HT-29 (cell line): Measurements from ENCODE around the gene MDH1. TPM values are rescaled to one million over a fixed set of nuclear protein-coding genes. Genes with fewer than 3 reads are reported as not detected.

Experiments
- DNase-seq: peaks from one replicate; pipeline ENCODE4 v3.0.0-alpha.2; 2015; ENCODE audit warnings: low spot score
- total RNA-seq: library from RNA; depleted of rRNA; stranded (reverse); fragments of >200 nt; shearing (Covaris generic); gene quantifications from 2 replicates; pipeline ENCODE4 v1.2.3, GENCODE V29; 2014; rRNA removed

Gene MDH1
- total RNA-seq, 1 experiment from 2014 or later: 94.2 TPM

DNA sequence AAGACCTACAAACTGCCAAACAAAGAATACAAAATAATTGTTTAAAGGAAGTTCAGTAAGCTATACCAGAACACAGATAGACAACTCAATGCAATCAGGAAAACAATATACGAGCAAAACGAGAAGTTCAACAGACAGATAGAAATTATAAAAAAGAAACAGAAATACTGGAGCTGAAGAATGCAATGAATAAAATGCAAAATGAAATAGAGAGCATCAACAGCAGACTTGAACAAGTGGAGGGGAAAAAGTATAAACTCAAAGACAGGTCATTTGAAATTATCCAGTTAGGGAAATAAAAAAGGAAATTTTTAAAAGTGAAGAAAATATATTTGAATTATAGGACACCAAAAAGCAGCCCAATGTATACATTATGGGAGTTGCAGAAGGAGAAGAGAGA is 43.6 kb downstream of the MDH1 start:
- no peak for DNase-seq

DNA sequence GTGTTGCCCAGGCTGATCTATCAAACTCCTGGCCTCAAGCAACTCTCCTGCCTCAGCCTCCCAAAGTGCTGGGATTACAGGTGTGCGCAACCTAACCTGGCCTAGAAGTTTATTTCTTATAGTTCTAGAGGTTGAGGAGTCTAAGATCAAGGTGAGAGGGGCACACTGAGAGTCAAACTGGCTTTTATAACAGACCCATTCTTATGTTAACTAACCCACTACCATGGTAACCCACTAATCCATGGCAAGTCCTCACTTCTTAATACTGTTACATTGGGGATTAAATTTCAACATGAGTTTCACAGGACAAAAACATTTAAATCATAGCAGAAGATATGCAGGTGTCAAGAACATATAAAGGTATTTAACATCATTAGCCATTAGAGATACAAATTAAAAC is 50.6 kb downstream of the MDH1 start:
- DNase-seq: no peak

- no peak for DNase-seq
These were observed 54.2 kb downstream of the MDH1 start for GRCh38 chr2:63642946-63643345.

DNA sequence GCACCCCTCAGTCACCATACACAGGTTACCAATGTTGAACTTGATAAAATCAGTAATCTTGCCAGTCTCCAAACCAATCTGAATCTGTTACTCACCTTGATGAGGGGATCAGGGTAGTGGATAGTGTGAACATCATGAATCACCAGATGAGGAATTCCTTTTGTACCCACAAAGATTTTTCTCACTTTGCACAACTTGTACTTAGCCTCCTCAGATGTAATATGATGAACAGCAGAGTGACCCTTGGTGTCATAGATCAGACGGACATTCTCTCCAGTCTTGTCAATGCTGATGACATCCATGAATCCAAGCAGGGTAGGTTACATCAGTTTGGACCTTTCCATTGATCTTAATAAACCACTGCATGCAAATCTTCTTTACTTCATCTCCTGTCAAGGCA is 54.7 kb downstream of the MDH1 start:
- no peak for DNase-seq

DNA sequence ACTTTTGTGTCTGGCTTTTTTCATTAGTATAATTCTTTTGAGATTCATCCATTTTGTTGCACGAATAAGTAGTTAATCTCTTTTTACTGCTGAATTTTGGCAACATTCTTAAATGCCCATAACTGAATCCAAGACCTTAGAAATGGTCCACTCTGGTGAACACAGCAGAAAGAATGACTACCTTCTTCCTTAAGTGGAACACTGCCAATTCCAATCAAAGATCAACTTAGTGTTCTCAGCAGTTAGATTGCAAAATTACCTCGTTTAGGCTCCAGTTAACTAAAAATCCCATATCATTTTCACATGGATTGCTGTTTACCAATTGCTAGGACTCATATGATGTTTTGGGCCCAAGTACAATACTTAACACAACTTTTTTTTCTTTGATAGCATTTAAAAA is 59.9 kb downstream of the MDH1 start:
- no peak for DNase-seq

GRCh38 chr2:63649829-63650228 is 61.1 kb downstream of the MDH1 start:
- no peak for DNase-seq

- no peak for DNase-seq
These were observed 62.0 kb downstream of the MDH1 start for GRCh38 chr2:63650756-63651155.

DNA sequence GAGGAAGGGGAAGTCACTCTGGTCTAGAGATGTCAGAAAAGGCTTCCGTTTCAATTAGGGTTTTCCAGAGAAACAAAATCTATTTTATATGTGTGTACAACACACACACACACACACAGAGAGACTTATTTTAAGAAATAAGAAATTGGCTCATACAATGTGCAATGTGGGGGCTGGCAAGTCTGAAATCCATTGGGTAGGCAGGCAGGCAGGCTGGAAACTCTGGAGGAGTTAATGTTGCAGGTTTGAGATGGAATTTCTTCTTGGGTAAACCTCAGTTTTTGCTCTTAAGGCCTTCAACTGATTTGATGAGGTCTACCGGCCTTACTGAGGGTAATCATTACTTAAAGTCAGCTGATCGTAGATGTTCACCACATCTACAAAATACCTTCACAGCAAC is 62.6 kb downstream of the MDH1 start:
- DNase-seq: no peak

- DNase-seq: no peak
These were observed 63.3 kb downstream of the MDH1 start for GRCh38 chr2:63651861-63652651.

DNA sequence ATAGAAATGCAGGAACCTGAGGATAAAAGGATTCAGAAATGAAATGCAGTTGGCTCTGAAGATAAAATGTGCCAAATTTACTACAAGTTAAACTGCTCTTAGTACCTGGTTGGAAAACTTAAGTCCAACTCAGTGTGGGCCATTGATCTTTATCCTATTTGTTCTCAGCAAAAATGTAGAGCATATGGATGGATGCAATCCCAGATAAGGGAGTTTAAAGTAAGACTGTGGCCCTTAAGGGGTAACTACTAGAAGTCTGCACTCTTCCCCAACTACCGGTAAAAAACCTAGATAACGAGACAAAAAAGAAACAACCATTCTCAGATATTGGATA is 63.9 kb downstream of the MDH1 start:
- DNase-seq: no peak

GRCh38 chr2:63654959-63655358 is 66.2 kb downstream of the MDH1 start:
- no peak for DNase-seq

Other genes starting within 250 kb of the MDH1 start
- 3.0 and 4.8 TPM in 2 replicates for gene WDPCP, start 486 bp upstream of the MDH1 start, total RNA-seq